Left kidney (tissue), 2 donors: ENCODE measurements around the gene COL18A1. TPM values are rescaled to one million over a fixed set of nuclear protein-coding genes. Genes with fewer than 3 reads are reported as not detected.
"Not testable (repeated sequence)": the region's sequence is repeated elsewhere in the genome, so short reads cannot be mapped to it uniquely, and the experiment has no call there.

Experiments
- DNase-seq: peaks from one replicate; pipeline ENCODE4 v3.0.0-alpha.2; 2013
- polyA plus RNA-seq: library from polyadenylated mRNA; unstranded; fragments of 120-200 nt; gene quantifications from one replicate; pipeline ENCODE4 v1.2.1, GENCODE V29; 2013; ENCODE audit not compliant: insufficient read length

COL18A1 gene
- polyA plus RNA-seq, 1 donor, result 104 TPM

- no peak for DNase-seq
Measured at GRCh38 chr21:45366931-45367401, 38.0 kb upstream of the COL18A1 start.

GRCh38 chr21:45367402-45368351 is 37.3 kb upstream of the COL18A1 start:
- DNase-seq, result no peak

- not testable (repeated sequence) for DNase-seq
Measured at GRCh38 chr21:45369018-45369417, 35.9 kb upstream of the COL18A1 start.

DNA sequence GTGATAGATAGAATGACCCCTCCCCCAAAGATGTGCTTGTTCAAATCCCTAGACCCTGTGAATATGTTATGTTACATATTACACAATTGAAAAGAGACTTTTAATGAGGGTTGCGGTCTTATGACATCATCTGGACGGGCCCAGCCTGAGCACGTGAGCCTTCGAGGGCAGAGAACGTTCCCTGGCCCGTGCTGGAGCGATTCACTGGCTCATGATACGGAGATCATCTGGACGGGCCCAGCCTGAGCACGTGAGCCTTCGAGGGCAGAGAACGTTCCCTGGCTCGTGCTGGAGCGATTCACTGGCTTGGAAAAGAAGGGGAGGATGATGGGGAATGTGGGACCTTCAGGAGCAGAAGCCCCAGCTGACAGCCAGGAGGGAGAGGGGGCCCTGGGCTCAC is 34.4 kb upstream of the COL18A1 start:
- no peak for DNase-seq

- no peak for DNase-seq
Measured at GRCh38 chr21:45371081-45371480, 33.9 kb upstream of the COL18A1 start.

DNA sequence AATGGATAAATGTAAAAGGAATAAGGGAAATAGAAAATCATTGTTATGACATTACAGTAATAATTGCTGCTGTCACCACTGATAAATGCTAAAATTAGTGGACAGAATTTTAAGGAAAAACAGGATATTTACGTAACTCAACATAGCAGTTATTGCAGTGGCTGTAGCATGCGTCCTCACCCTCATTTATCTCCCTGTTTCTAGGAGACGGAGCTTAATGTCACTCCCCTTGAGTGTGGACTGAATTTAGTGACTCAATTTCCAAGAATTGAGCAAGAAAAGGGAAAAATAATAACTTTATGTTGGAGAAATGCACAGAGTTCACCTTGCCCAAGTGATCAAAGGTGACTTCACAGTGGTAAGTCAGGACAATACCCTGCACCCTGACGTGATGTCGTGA is 33.3 kb upstream of the COL18A1 start:
- DNase-seq, result no peak

- no peak for DNase-seq
Measured at GRCh38 chr21:45372732-45373355, 32.1 kb upstream of the COL18A1 start.

DNA sequence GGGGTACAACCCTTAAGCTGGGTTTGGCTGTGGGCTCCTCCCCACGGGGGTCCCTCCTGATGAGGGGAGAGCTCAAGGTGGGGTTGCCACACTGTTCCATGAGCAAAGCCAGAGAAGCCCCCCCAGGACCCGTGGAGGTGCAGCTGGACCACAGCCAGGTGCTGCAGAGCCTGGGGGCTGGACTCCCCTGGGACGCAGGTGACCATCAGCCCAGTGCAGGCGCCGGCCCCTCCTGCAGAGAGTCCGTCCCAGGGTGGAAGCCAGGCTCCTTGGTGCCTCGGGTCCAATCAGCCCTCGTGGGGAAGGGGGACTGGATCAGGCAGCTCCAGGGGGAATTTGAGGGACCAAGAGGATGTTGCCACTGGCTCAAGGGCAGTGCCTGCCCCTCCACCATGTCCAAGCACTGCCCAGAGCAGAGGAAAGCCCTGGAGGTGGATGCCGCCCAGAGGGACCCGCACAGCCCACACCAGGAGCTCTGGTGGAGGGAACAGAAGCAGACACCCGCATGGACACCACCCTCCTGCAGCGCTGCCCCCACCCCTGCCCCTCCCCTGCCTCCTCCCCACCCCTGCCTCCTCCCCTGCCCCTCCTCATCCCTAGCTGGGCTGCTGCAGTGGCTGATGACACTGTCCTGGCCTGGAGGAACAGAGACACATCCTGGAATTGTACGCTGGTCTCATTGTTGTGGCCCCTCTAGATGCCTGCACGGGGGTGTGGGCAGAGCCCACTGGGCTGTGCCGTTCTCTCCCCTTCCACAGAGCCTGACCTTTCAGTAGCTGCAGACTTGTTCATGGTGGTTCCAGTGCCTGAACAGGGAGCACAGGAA is 30.8 kb upstream of the COL18A1 start:
- no peak for DNase-seq

- no peak for DNase-seq
Measured at GRCh38 chr21:45374826-45375455, 30.0 kb upstream of the COL18A1 start.

DNA sequence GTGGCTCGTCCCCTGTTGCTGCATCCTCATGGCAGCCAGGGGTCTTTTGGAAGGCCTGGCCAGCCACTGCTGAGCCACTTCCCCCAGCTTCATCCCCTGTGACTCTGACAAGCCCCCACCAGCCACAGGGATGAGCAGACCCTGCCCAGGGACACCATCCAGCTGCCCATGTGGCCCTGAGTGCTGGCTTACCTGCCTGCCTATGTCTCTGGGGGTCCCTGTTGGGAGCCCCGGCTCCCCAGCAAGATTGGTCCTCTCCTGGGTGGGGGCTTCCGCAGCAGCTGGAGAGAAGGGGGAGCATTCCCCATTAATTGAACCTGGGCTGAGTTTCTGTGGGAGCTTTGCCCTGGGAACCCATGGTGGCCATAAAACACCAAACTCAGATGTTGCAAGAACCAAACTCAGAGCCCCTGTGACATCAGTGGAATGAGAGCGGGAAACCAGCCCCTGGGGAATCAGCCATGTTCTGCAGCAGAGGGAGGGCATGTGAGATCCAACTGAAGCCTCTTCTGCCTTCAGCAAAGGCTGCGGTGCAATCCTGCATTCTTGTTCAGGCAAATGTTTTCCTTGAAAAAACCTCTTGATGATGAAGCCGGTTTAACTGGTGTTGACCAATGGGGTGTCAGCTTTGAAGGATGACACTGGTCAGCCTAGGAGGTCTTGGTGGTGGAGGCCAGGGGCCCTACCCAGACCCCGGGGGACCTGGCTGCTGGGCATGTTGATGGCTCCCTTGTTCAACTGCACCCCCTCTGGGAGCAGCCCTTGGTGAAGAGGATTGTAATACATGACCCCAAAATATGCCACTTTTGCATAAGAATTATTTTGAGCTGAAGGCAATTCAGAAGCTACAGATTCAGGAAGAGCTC is 28.3 kb upstream of the COL18A1 start:
- no peak for DNase-seq

- DNase-seq, result no peak
Measured at GRCh38 chr21:45377325-45377709, 27.6 kb upstream of the COL18A1 start.

DNA sequence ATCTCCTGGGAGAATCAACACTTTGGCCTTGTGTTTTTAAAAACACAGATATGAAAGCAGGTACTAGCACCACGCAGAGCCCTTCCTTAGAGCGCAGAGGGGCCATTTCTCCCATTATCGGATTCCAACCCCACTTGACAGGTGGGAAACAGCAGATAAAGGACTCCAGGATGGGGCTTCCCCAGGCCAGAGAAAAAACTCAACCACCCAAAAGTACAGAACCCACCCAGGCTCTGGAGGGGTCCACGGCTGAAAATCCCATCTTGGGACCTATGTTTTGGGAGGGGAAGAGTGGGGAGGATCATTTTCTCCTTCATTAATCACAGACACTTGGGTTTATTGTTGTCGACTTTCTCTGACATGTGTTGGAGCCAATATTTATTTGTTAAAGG is 27.1 kb upstream of the COL18A1 start:
- DNase-seq, result no peak

GRCh38 chr21:45378258-45378966 is 26.6 kb upstream of the COL18A1 start:
- DNase-seq, result no peak

DNA sequence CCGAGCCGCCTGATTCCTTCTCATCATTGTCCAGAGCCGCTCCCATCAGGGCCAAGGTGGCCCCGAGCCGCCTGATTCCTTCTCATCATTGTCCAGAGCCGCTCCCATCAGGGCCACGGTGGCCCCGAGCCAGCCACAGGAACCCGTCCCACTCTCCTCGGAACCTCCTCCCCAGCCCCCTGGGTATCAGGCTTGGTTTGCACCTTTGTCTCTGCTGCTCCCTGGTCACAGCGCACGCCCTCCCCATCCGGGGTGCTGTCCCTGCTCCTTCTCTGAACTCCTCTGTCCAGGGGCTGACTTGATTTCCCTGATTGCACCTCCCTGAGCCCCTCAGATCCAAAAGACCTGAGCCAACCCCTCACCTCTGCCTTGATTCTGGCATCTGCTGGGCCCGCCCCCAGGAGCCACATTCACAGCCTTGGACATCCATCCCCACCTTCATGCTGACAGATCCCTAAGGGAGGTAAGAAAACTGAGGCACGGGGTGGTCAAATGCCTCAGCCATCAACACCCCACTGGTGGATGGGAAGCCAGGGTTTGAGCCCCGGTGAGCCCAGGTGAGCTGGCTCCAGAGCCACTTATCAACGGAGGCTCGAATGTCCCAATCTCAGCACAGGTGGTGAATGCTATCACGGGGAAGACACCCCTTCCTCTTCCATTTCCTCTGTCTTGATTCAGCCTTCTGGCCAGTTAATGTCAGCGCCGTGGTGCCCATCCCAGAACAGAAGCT is 25.6 kb upstream of the COL18A1 start:
- no peak for DNase-seq

DNA sequence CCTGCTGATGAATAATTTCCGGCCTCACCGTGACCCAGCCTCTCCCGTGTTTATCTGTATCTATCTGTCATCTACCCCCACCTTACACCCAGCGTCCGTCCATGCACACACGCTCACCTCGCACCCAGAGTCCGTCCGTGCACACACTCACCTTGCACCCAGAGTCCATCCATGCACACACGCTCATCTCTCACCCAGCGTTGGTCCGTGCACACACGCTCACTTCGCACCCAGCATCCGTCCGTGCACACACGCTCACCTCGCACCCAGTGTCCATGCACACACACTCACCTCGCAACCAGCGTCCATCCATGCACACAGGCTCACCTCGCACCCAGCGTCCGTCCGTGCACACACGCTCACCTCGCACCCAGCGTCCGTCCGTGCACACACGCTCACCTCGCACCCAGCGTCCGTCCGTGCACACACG is 25.0 kb upstream of the COL18A1 start:
- no peak for DNase-seq

- no peak for DNase-seq
Measured at GRCh38 chr21:45380566-45380965, 24.4 kb upstream of the COL18A1 start.

GRCh38 chr21:45381036-45381787 is 23.8 kb upstream of the COL18A1 start:
- DNase-seq, result no peak

GRCh38 chr21:45381865-45382696 is 22.9 kb upstream of the COL18A1 start:
- no peak for DNase-seq
